Measurements from ENCODE around the gene TMTC1.
"Not testable (repeated sequence)": the region's sequence is repeated elsewhere in the genome, so short reads cannot be mapped to it uniquely, and the experiment has no call there.

TMTC1 gene

GRCh38 chr12:29634057-29634456 lies 149.7 kb downstream of the TMTC1 start:
- no peak overlapping the region for H3K4me3 ChIP-seq (ENCODE audit: low read depth, low read length)
- peak; percentile 33 for DNase-seq (ENCODE audit: low read depth)
- no peak for TF ChIP-seq CTCF (conservative IDR thresholded peaks at IDR 0.05; ENCODE audit: low read depth, low read length)

GRCh38 chr12:29630164-29630563 lies 153.6 kb downstream of the TMTC1 start:
- DNase-seq (ENCODE audit: low read depth): not testable (repeated sequence)

GRCh38 chr12:29627221-29627620 lies 156.5 kb downstream of the TMTC1 start:
- no peak overlapping the region for H3K4me3 ChIP-seq (ENCODE audit: low read depth, low read length)
- DNase-seq (ENCODE audit: low read depth): no peak
- no peak for TF ChIP-seq CTCF (conservative IDR thresholded peaks at IDR 0.05; ENCODE audit: low read depth, low read length)

More at GRCh38 chr12:29630164-29630563, 153.6 kb downstream of the TMTC1 start:
- not testable (repeated sequence) for H3K4me3 ChIP-seq (ENCODE audit: low read depth, low read length)

- no peak overlapping the region for H3K4me3 ChIP-seq (ENCODE audit: low read depth, low read length)
- no peak for TF ChIP-seq CTCF (conservative IDR thresholded peaks at IDR 0.05; ENCODE audit: low read depth, low read length)
- peak; percentile 29 for DNase-seq (ENCODE audit: low read depth)
Observed at GRCh38 chr12:29625359-29625953, 158.3 kb downstream of the TMTC1 start.

GRCh38 chr12:29622251-29622650 lies 161.5 kb downstream of the TMTC1 start:
- no peak for TF ChIP-seq CTCF (conservative IDR thresholded peaks at IDR 0.05; ENCODE audit: low read depth, low read length)
- H3K4me3 ChIP-seq (ENCODE audit: low read depth, low read length): no peak overlapping the region
- DNase-seq (ENCODE audit: low read depth): no peak

- no peak for DNase-seq (ENCODE audit: low read depth)
- no peak for TF ChIP-seq CTCF (conservative IDR thresholded peaks at IDR 0.05; ENCODE audit: low read depth, low read length)
- no peak overlapping the region for H3K4me3 ChIP-seq (ENCODE audit: low read depth, low read length)
Observed at GRCh38 chr12:29620030-29620429, 163.7 kb downstream of the TMTC1 start.

- TF ChIP-seq CTCF (conservative IDR thresholded peaks at IDR 0.05; ENCODE audit: low read depth, low read length): no peak
- H3K4me3 ChIP-seq (ENCODE audit: low read depth, low read length): no peak overlapping the region
- DNase-seq (ENCODE audit: low read depth): peak; percentile 22
Observed at GRCh38 chr12:29617407-29617803, 166.3 kb downstream of the TMTC1 start.
